H7 (cell line): Measurements from ENCODE around the gene SORBS2. TPM values are rescaled to one million over a fixed set of nuclear protein-coding genes. Genes with fewer than 3 reads are reported as not detected.

Source experiments
- DNase-seq: peaks from one replicate; pipeline ENCODE4 v3.0.0; 2012
- H3K27me3 ChIP-seq: 2 replicates; pipeline ENCODE4 v1.6.0; 2011; ENCODE audit warnings: mild to moderate bottlenecking, low read length; ENCODE audit not compliant: control insufficient read depth, insufficient read depth
- H3K36me3 ChIP-seq: replicated peaks from 2 replicates; pipeline ENCODE4 v1.5.1; 2011; ENCODE audit warnings: low read length; ENCODE audit not compliant: control insufficient read depth, insufficient read depth
- H3K4me3 ChIP-seq: 2 replicates; pipeline ENCODE4 v1.5.1; 2011; ENCODE audit warnings: low read depth, mild to moderate bottlenecking, control low read depth, low read length, moderate library complexity; ENCODE audit not compliant: insufficient read depth
- total RNA-seq: library from RNA; depleted of rRNA; stranded (reverse); fragments of >200 nt; shearing (Covaris generic); gene quantifications from 2 replicates; pipeline ENCODE4 v1.2.3, GENCODE V29; 2014

Gene SORBS2
- total RNA-seq, 1 experiment from 2014 or later = 6.8 TPM

- DNase-seq = no peak
- Histone ChIP-seq H3K27me3 (no peaks in the 10 kb centered on the region), H3K4me3 (no peak overlapping the region), H3K36me3 (no peaks in the 10 kb centered on the region)
Observed at GRCh38 chr4:185642907-185643306, 169.1 kb downstream of the SORBS2 start.

- no peaks in the 10 kb centered on the region for H3K27me3 ChIP-seq
- H3K36me3 ChIP-seq = no peaks in the 10 kb centered on the region
- peak; percentile 34 for DNase-seq
- H3K4me3 ChIP-seq = no peak overlapping the region
Observed at GRCh38 chr4:185640811-185641675, 171.0 kb downstream of the SORBS2 start.

- DNase-seq = peak; percentile 69
- no peaks in the 10 kb centered on the region for H3K36me3 ChIP-seq
- H3K4me3 ChIP-seq = peak overlapping the region; percentile 59
- H3K27me3 ChIP-seq = no peaks in the 10 kb centered on the region
Observed at GRCh38 chr4:185638548-185639301, 173.3 kb downstream of the SORBS2 start.

- DNase-seq = no peak
- H3K27me3 ChIP-seq = no peaks in the 10 kb centered on the region
- peak overlapping the region; percentile 59; the same call in 1 of the 2 replicates for H3K4me3 ChIP-seq
- H3K36me3 ChIP-seq = no peaks in the 10 kb centered on the region
Observed at GRCh38 chr4:185638093-185638492, 173.9 kb downstream of the SORBS2 start.

GRCh38 chr4:185637163-185637875, 174.7 kb downstream of the SORBS2 start:
- no peak for DNase-seq
- Histone ChIP-seq H3K4me3 (no peak overlapping the region), H3K27me3 (no peaks in the 10 kb centered on the region), H3K36me3 (no peaks in the 10 kb centered on the region)

- Histone ChIP-seq H3K27me3 (no peaks in the 10 kb centered on the region), H3K4me3 (no peak overlapping the region), H3K36me3 (no peaks in the 10 kb centered on the region)
- DNase-seq = peak; percentile 31
Observed at GRCh38 chr4:185634066-185634652, 177.8 kb downstream of the SORBS2 start.

- Histone ChIP-seq H3K36me3 (no peaks in the 10 kb centered on the region), H3K4me3 (no peak overlapping the region), H3K27me3 (no peaks in the 10 kb centered on the region; the same call in 1 of the 2 replicates)
- no peak for DNase-seq
Observed at GRCh38 chr4:185626798-185627197, 185.2 kb downstream of the SORBS2 start.

GRCh38 chr4:185625503-185625902, 186.5 kb downstream of the SORBS2 start:
- DNase-seq = no peak
- no peaks in the 10 kb centered on the region for H3K36me3 ChIP-seq
- no peaks in the 10 kb centered on the region; the same call in 1 of the 2 replicates for H3K27me3 ChIP-seq
- no peak overlapping the region for H3K4me3 ChIP-seq

- Histone ChIP-seq H3K27me3 (no peaks in the 10 kb centered on the region; the same call in 1 of the 2 replicates), H3K36me3 (no peaks in the 10 kb centered on the region), H3K4me3 (no peak overlapping the region)
- DNase-seq = no peak
Observed at GRCh38 chr4:185624259-185624589, 187.8 kb downstream of the SORBS2 start.

GRCh38 chr4:185623444-185624258, 188.3 kb downstream of the SORBS2 start:
- Histone ChIP-seq H3K27me3 (no peaks in the 10 kb centered on the region; the same call in 1 of the 2 replicates), H3K36me3 (no peaks in the 10 kb centered on the region), H3K4me3 (no peak overlapping the region)
- no peak for DNase-seq

GRCh38 chr4:185608185-185608584, 203.8 kb downstream of the SORBS2 start:
- DNase-seq = no peak
- Histone ChIP-seq H3K27me3 (no peaks in the 10 kb centered on the region), H3K4me3 (no peak overlapping the region), H3K36me3 (no peaks in the 10 kb centered on the region)

- Histone ChIP-seq H3K4me3 (no peak overlapping the region), H3K36me3 (no peaks in the 10 kb centered on the region), H3K27me3 (no peaks in the 10 kb centered on the region)
- no peak for DNase-seq
Observed at GRCh38 chr4:185602397-185602796, 209.6 kb downstream of the SORBS2 start.

- Histone ChIP-seq H3K4me3 (no peak overlapping the region), H3K36me3 (no peaks in the 10 kb centered on the region), H3K27me3 (no peaks in the 10 kb centered on the region)
- no peak for DNase-seq
Observed at GRCh38 chr4:185600801-185601434, 211.1 kb downstream of the SORBS2 start.
